H9 (cell line): ENCODE results near the gene ISCA1. TPM values are rescaled to one million over a fixed set of nuclear protein-coding genes. Genes with fewer than 3 reads are reported as not detected.

ENCODE experiments used
- DNase-seq: peaks from one replicate; pipeline ENCODE4 v3.0.0-alpha.2; 2017
- H2AFZ ChIP-seq: one replicate; pipeline ENCODE4 v1.6.1; 2013; ENCODE audit warnings: mild to moderate bottlenecking, low read length, control low read depth, moderate library complexity
- H2AK5ac ChIP-seq: 2 replicates; pipeline ENCODE4 v1.6.1; 2013; ENCODE audit warnings: low read length, control low read depth, mixed read lengths; ENCODE audit not compliant: insufficient read length
- H2BK120ac ChIP-seq: one replicate; pipeline ENCODE4 v1.6.1; 2013; ENCODE audit warnings: low read depth, mild to moderate bottlenecking, low read length, control low read depth, inconsistent platforms; ENCODE audit not compliant: poor library complexity, severe bottlenecking
- H2BK12ac ChIP-seq: 2 replicates; pipeline ENCODE4 v1.6.1; 2013; ENCODE audit warnings: low read length, control low read depth, mixed read lengths, low read depth; ENCODE audit not compliant: insufficient read length
- H2BK15ac ChIP-seq: 2 replicates; pipeline ENCODE4 v1.6.1; 2013; ENCODE audit warnings: low read depth, low read length, control low read depth
- H2BK20ac ChIP-seq: one replicate; pipeline ENCODE4 v1.6.1; 2013; ENCODE audit warnings: low read depth, mild to moderate bottlenecking, low read length, control low read depth, inconsistent platforms; ENCODE audit not compliant: poor library complexity, severe bottlenecking
- H2BK5ac ChIP-seq: 2 replicates; pipeline ENCODE4 v1.6.1; 2013; ENCODE audit warnings: low read length, control low read depth, mixed read lengths; ENCODE audit not compliant: insufficient read length
- H3K14ac ChIP-seq: 2 replicates; pipeline ENCODE4 v1.6.1; 2013; ENCODE audit warnings: low read length, control low read depth; ENCODE audit not compliant: insufficient read depth
- H3K18ac ChIP-seq: 2 replicates; pipeline ENCODE4 v1.6.1; 2013; ENCODE audit warnings: low read depth, mild to moderate bottlenecking, mixed read lengths, low read length, control low read depth; ENCODE audit not compliant: insufficient read length
- H3K23ac ChIP-seq: 2 replicates; pipeline ENCODE4 v1.6.1; 2013; ENCODE audit warnings: low read length, control low read depth, mixed read lengths, low read depth; ENCODE audit not compliant: insufficient read length
- H3K23me2 ChIP-seq: 2 replicates; pipeline ENCODE4 v1.6.1; 2013; ENCODE audit warnings: low read depth, mild to moderate bottlenecking, mixed read lengths, low read length, control low read depth; ENCODE audit not compliant: insufficient read length, poor library complexity, severe bottlenecking
- H3K27ac ChIP-seq: 2 replicates; pipeline ENCODE4 v1.5.1; 2013; ENCODE audit warnings: low read length, control low read depth, mixed read lengths, low read depth; ENCODE audit not compliant: insufficient read length
- H3K27me3 ChIP-seq: 2 replicates; pipeline ENCODE4 v1.6.1; 2013; ENCODE audit warnings: low read length, control low read depth, inconsistent platforms; ENCODE audit not compliant: insufficient read depth
- H3K4ac ChIP-seq: 2 replicates; pipeline ENCODE4 v1.6.1; 2013; ENCODE audit warnings: low read depth, mild to moderate bottlenecking, control low read depth, inconsistent platforms, low read length, moderate library complexity
- H3K4me1 ChIP-seq: 2 replicates; pipeline ENCODE4 v1.6.1; 2013; ENCODE audit warnings: low read length, control low read depth, inconsistent platforms; ENCODE audit not compliant: insufficient read depth
- H3K4me2 ChIP-seq: 2 replicates; pipeline ENCODE4 v1.6.1; 2013; ENCODE audit warnings: low read length, control low read depth, mixed read lengths; ENCODE audit not compliant: insufficient read length, insufficient read depth
- H3K56ac ChIP-seq: 2 replicates; pipeline ENCODE4 v1.6.1; 2013; ENCODE audit warnings: low read depth, mild to moderate bottlenecking, mixed read lengths, low read length, control low read depth; ENCODE audit not compliant: insufficient read length
- H3K79me1 ChIP-seq: 2 replicates; pipeline ENCODE4 v1.6.1; 2013; ENCODE audit warnings: low read depth, mild to moderate bottlenecking, moderate library complexity, low read length, control low read depth, inconsistent platforms; ENCODE audit not compliant: insufficient read depth, poor library complexity, severe bottlenecking
- H3K79me2 ChIP-seq: 2 replicates; pipeline ENCODE4 v1.6.1; 2013; ENCODE audit warnings: low read length, control low read depth, inconsistent platforms; ENCODE audit not compliant: insufficient read depth
- H3K9ac ChIP-seq: 2 replicates; pipeline ENCODE4 v1.6.1; 2013; ENCODE audit warnings: low read length, control low read depth, mixed read lengths; ENCODE audit not compliant: insufficient read length; ENCODE audit errors: extremely low read depth
- H3K9me3 ChIP-seq: one replicate; pipeline ENCODE4 v1.6.1; 2013; ENCODE audit warnings: low read depth, low read length, inconsistent platforms; ENCODE audit not compliant: control insufficient read depth
- H3T11ph ChIP-seq: one replicate; pipeline ENCODE4 v1.6.1; 2013; ENCODE audit warnings: mild to moderate bottlenecking, low read length, control low read depth, inconsistent platforms
- H4K20me1 ChIP-seq: one replicate; pipeline ENCODE4 v1.6.1; 2013; ENCODE audit not compliant: control insufficient read depth, insufficient read length, insufficient read depth
- H4K5ac ChIP-seq: 2 replicates; pipeline ENCODE4 v1.6.1; 2013; ENCODE audit warnings: low read depth, mild to moderate bottlenecking, mixed read lengths, low read length, control low read depth; ENCODE audit not compliant: insufficient read length
- H4K8ac ChIP-seq: replicated peaks from 2 replicates; pipeline ENCODE4 v1.6.1; 2013; ENCODE audit warnings: low read length, control low read depth, mixed read lengths, low read depth; ENCODE audit not compliant: insufficient read length
- H4K91ac ChIP-seq: 2 replicates; pipeline ENCODE4 v1.6.1; 2013; ENCODE audit warnings: low read depth, mild to moderate bottlenecking, moderate library complexity, mixed read lengths, low read length, control low read depth; ENCODE audit not compliant: insufficient read length
- H3K27ac Mint-ChIP-seq, 3 experiments: 2 replicates in 2 of 3; 3 replicates in 1 of 3; pipeline ENCODE4 v1.8.0; 2020 to 2021; ENCODE audit warnings: mixed read lengths in 3 of 3, mild to moderate bottlenecking in 1 of 3, moderate library complexity in 1 of 3
- H3K27me3 Mint-ChIP-seq: 2 replicates; pipeline ENCODE4 v1.8.0; 2021; ENCODE audit warnings: low read depth, mild to moderate bottlenecking, moderate library complexity, mixed read lengths
- H3K36me3 Mint-ChIP-seq, 3 experiments: 2 replicates in 2 of 3; 3 replicates in 1 of 3; pipeline ENCODE4 v1.8.0; 2020 to 2021; ENCODE audit warnings: low read depth in 3 of 3, mixed read lengths in 3 of 3; ENCODE audit not compliant: insufficient read depth in 1 of 3
- H3K4me1 Mint-ChIP-seq, 2 experiments: 2 replicates each; pipeline ENCODE4 v1.8.0; 2020; ENCODE audit warnings: mixed read lengths in 2 of 2
- H3K4me3 Mint-ChIP-seq, 2 experiments: 2 replicates in 1 of 2; 3 replicates in 1 of 2; pipeline ENCODE4 v1.8.0; 2020 to 2021; ENCODE audit warnings: mild to moderate bottlenecking in 2 of 2, mixed read lengths in 2 of 2, moderate library complexity in 1 of 2
- H3K9me3 Mint-ChIP-seq, 2 experiments: 2 replicates in 1 of 2; 3 replicates in 1 of 2; pipeline ENCODE4 v1.8.0; 2020; ENCODE audit warnings: mild to moderate bottlenecking in 2 of 2, mixed read lengths in 2 of 2, moderate library complexity in 1 of 2
- WGBS: extraction: QIAGEN DNeasy Blood & Tissue Kit; methylation state at CpG from one replicate; pipeline ENCODE4 v1.1.7; 2013; ENCODE audit warnings: missing lambda C conversion rate, low lambda C conversion rate, mixed read lengths; ENCODE audit not compliant: insufficient read length; ENCODE audit errors: extremely low coverage; 5-methylcytosine and 5-hydroxymethylcytosine counted together
- total RNA-seq: library from RNA; stranded (reverse); gene quantifications from 2 replicates; pipeline ENCODE4 v1.2.1, GENCODE V29; 2021
- TF ChIP-seq, protein P1 (sequence below): fragments of 200-600 bp; sonication (generic); conservative IDR thresholded peaks from 3 replicates; pipeline ENCODE4 v1.8.0; 2021; ENCODE audit warnings: antibody characterized with exemption, mild to moderate bottlenecking

The ISCA1 gene
- total RNA-seq, 1 experiment from 2014 or later: 33.3 TPM

DNA sequence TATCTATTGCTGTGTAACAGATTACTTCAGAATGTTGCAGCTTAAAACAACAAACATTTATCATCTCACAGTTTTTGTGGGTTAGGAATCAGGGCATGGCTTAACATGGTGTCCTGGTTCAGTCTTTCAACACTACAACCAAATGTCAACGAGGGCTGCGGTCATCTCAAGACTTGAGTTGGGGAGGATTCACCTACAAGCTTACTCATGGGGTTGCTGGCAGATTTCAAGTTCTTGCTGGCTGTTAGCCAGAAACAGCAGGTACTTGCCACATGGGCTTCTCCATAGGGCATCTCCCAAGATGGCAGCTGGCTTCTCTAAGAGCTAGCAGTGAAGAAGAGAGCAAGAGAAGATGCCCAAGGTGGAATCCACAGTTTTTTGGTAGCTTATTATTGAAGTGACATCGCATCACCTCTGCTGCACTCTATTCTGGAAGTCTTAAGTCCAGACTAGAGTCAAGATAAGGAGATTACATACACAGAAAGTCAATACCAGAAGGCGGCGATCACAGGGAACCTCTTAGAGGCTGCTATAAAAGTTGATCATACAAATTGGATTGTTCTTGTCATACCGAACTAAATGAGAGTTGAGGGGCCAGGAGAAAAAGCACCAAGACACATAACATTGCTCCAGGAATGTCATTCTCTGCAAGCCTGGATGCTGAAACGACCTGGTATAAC, 65.1 kb downstream of the ISCA1 start:
- Histone ChIP-seq H2BK15ac (no peak overlapping the region), H3K4ac (no peak overlapping the region), H2AFZ (no peak overlapping the region), H3K27me3 (no peaks in the 10 kb centered on the region), H3K79me1 (no peaks in the 10 kb centered on the region), H4K8ac (no peak overlapping the region), H4K91ac (no peak overlapping the region), H2BK12ac (no peak overlapping the region), H3K23ac (no peak overlapping the region), H3T11ph (no peak overlapping the region), H3K56ac (no peak overlapping the region), H3K4me1 (no peaks in the 10 kb centered on the region), H4K20me1 (no peaks in the 10 kb centered on the region), H2BK20ac (no peak overlapping the region), H3K79me2 (no peaks in the 10 kb centered on the region), H2AK5ac (no peak overlapping the region), H3K27ac (no peak overlapping the region), H3K9me3 (no peaks in the 10 kb centered on the region), H3K4me2 (no peak overlapping the region), H2BK5ac (no peak overlapping the region), H3K9ac (no peak overlapping the region), H3K23me2 (no peaks in the 10 kb centered on the region), H3K14ac (no peak overlapping the region), H2BK120ac (no peak overlapping the region), H4K5ac (no peak overlapping the region), H3K18ac (no peak overlapping the region)
- no peak for DNase-seq
- no peak overlapping the region for H3K27ac Mint-ChIP-seq
- no peaks in the 10 kb centered on the region for H3K9me3 Mint-ChIP-seq
- H3K36me3 Mint-ChIP-seq: no peaks in the 10 kb centered on the region
- WGBS: no CpG with 5 or more reads among the region's 7 CpGs
- no peaks in the 10 kb centered on the region for H3K27me3 Mint-ChIP-seq
- no peaks in the 10 kb centered on the region for H3K4me1 Mint-ChIP-seq
- TF ChIP-seq, protein P1, sequence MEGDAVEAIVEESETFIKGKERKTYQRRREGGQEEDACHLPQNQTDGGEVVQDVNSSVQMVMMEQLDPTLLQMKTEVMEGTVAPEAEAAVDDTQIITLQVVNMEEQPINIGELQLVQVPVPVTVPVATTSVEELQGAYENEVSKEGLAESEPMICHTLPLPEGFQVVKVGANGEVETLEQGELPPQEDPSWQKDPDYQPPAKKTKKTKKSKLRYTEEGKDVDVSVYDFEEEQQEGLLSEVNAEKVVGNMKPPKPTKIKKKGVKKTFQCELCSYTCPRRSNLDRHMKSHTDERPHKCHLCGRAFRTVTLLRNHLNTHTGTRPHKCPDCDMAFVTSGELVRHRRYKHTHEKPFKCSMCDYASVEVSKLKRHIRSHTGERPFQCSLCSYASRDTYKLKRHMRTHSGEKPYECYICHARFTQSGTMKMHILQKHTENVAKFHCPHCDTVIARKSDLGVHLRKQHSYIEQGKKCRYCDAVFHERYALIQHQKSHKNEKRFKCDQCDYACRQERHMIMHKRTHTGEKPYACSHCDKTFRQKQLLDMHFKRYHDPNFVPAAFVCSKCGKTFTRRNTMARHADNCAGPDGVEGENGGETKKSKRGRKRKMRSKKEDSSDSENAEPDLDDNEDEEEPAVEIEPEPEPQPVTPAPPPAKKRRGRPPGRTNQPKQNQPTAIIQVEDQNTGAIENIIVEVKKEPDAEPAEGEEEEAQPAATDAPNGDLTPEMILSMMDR: no peak
- no peak overlapping the region for H3K4me3 Mint-ChIP-seq

Other genes starting within 250 kb of the ISCA1 start
- gene GOLM1, start 183.0 kb downstream of the ISCA1 start, total RNA-seq: 71.0 and 71.6 TPM in 2 replicates
- gene C9orf153, start 22.9 kb downstream of the ISCA1 start, total RNA-seq: 0.17 TPM in 1 of 2 replicates, not detected in the other
- gene TUT7, start 71.9 kb upstream of the ISCA1 start, total RNA-seq: 22.9 and 23.1 TPM in 2 replicates